Upper lobe of left lung (tissue), 4 donors: ENCODE results near the gene VENTX.

Source experiments
- CTCF ChIP-seq, 6 experiments: fragments of 450-650 bp in 4 of 6; fragments of 200-600 bp in 2 of 6; sonication (generic) in 2 of 6; IDR thresholded peaks; one replicate each; pipeline ENCODE4 v1.5.1; 2016 to 2019; ENCODE audit warnings: antibody characterized with exemption in 6 of 6
- POLR2AphosphoS5 ChIP-seq, 2 donors: sonication (generic); formaldehyde crosslinking; IDR thresholded peaks; one replicate each; pipeline ENCODE4 v1.5.1; 2017; ENCODE audit warnings: antibody characterized with exemption in 2 of 2

GRCh38 chr10:133248334-133248715 is 10.7 kb downstream of the VENTX start:
- no peak for TF ChIP-seq POLR2AphosphoS5 (IDR thresholded peaks at IDR 0.05)
- TF ChIP-seq CTCF (IDR thresholded peaks at IDR 0.05): no peak
